GM12892 (cell line): ENCODE data around the gene SEC24C.

ENCODE experiments used
- POLR2A ChIP-seq: IDR thresholded peaks from 2 replicates; pipeline ENCODE4 v1.6.1; 2011; ENCODE audit warnings: low read depth, low read length, control low read depth
- POLR2AphosphoS5 ChIP-seq: IDR thresholded peaks from 2 replicates; pipeline ENCODE4 v1.6.1; 2011; ENCODE audit warnings: low read depth, low read length, control low read depth
- TAF1 ChIP-seq: IDR thresholded peaks from 2 replicates; pipeline ENCODE4 v1.6.1; 2011; ENCODE audit warnings: low read depth, mild to moderate bottlenecking, control low read depth, low read length, borderline replicate concordance

DNA sequence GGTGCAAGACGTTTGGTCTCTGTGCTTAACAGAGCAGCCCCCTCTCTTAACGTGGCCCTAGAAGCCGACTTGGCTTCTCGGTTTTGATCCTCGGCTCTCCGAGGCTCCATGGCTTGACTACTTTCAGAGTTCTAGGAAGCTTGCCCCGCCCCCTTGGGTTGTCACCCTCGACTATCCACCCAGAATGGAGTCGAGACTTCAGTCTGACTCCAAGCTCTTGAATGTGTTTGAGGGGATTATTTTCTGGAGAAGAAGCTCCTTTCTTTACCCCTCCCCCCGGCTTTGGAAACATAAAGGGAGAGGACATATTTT is 448 bp downstream of the SEC24C start:
- TF ChIP-seq POLR2AphosphoS5 (no peak), POLR2A (no peak), TAF1 (no peak)
